ENCODE measurements around the gene GSTM5. TPM values are rescaled to one million over a fixed set of nuclear protein-coding genes. Genes with fewer than 3 reads are reported as not detected.
"Not testable (repeated sequence)": the region's sequence is repeated elsewhere in the genome, so short reads cannot be mapped to it uniquely, and the experiment has no call there.

The GSTM5 gene
- total RNA-seq, 1 donor from 2014 or later: 27.9 TPM

- no peak within 1 kb of the TSS for H3K27ac Mint-ChIP-seq (ENCODE audit: unreplicated experiment)
- DNase-seq (ENCODE audit: low spot score): no peak
- TF ChIP-seq CTCF (IDR thresholded peaks at IDR 0.05; ENCODE audit: unreplicated experiment): no peak
- no peaks in the 10 kb centered on the region for H3K9me3 Mint-ChIP-seq (ENCODE audit: unreplicated experiment)
- H3K4me3 Mint-ChIP-seq (ENCODE audit: unreplicated experiment): no peak within 1 kb of the TSS
- H3K4me1 Mint-ChIP-seq (ENCODE audit: unreplicated experiment): no peaks in the 10 kb centered on the region
- no peaks in the 10 kb centered on the region for H3K27me3 Mint-ChIP-seq (ENCODE audit: unreplicated experiment)
- no peaks in the 10 kb centered on the region for H3K36me3 Mint-ChIP-seq (ENCODE audit: low read depth, unreplicated experiment)
Observed at GRCh38 chr1:109687641-109688499, 24.2 kb upstream of the GSTM5 start, which contains the start of gene GSTM1. TSS of gene GSTM1 (plus strand) at chr1:109687817. CDS start at chr1:109687874, 57 bp downstream.

- no peaks in the 10 kb centered on the region for H3K9me3 Mint-ChIP-seq (ENCODE audit: unreplicated experiment)
- H3K4me3 Mint-ChIP-seq (ENCODE audit: unreplicated experiment): no peak overlapping the region
- no peaks in the 10 kb centered on the region for H3K27me3 Mint-ChIP-seq (ENCODE audit: unreplicated experiment)
- no peak for TF ChIP-seq CTCF (IDR thresholded peaks at IDR 0.05; ENCODE audit: unreplicated experiment)
- DNase-seq (ENCODE audit: low spot score): no peak
- no peak overlapping the region for H3K27ac Mint-ChIP-seq (ENCODE audit: unreplicated experiment)
- no peaks in the 10 kb centered on the region for H3K4me1 Mint-ChIP-seq (ENCODE audit: unreplicated experiment)
- H3K36me3 Mint-ChIP-seq (ENCODE audit: low read depth, unreplicated experiment): no peaks in the 10 kb centered on the region
Observed at GRCh38 chr1:109689844-109690405, 22.1 kb upstream of the GSTM5 start.

- Mint-ChIP-seq H3K36me3 (ENCODE audit: low read depth, unreplicated experiment) (no peaks in the 10 kb centered on the region), H3K4me3 (ENCODE audit: unreplicated experiment) (no peak overlapping the region), H3K27ac (ENCODE audit: unreplicated experiment) (no peak overlapping the region), H3K4me1 (ENCODE audit: unreplicated experiment) (no peaks in the 10 kb centered on the region), H3K27me3 (ENCODE audit: unreplicated experiment) (no peaks in the 10 kb centered on the region), H3K9me3 (ENCODE audit: unreplicated experiment) (no peaks in the 10 kb centered on the region)
- no peak for DNase-seq (ENCODE audit: low spot score)
- no peak for TF ChIP-seq CTCF (IDR thresholded peaks at IDR 0.05; ENCODE audit: unreplicated experiment)
Observed at GRCh38 chr1:109691759-109692158, 20.3 kb upstream of the GSTM5 start.

GRCh38 chr1:109694400-109694799 lies 17.7 kb upstream of the GSTM5 start:
- not testable (repeated sequence) for H3K36me3 Mint-ChIP-seq (ENCODE audit: low read depth, unreplicated experiment); H3K4me1 Mint-ChIP-seq (ENCODE audit: unreplicated experiment); H3K4me3 Mint-ChIP-seq (ENCODE audit: unreplicated experiment); DNase-seq (ENCODE audit: low spot score); H3K27ac Mint-ChIP-seq (ENCODE audit: unreplicated experiment); H3K27me3 Mint-ChIP-seq (ENCODE audit: unreplicated experiment); H3K9me3 Mint-ChIP-seq (ENCODE audit: unreplicated experiment)

GRCh38 chr1:109695138-109695537 lies 16.9 kb upstream of the GSTM5 start:
- H3K4me3 Mint-ChIP-seq (ENCODE audit: unreplicated experiment); H3K36me3 Mint-ChIP-seq (ENCODE audit: low read depth, unreplicated experiment); H3K27ac Mint-ChIP-seq (ENCODE audit: unreplicated experiment); H3K4me1 Mint-ChIP-seq (ENCODE audit: unreplicated experiment); H3K9me3 Mint-ChIP-seq (ENCODE audit: unreplicated experiment); DNase-seq (ENCODE audit: low spot score); H3K27me3 Mint-ChIP-seq (ENCODE audit: unreplicated experiment): not testable (repeated sequence)

GRCh38 chr1:109697066-109697465 lies 15.0 kb upstream of the GSTM5 start:
- H3K9me3 Mint-ChIP-seq (ENCODE audit: unreplicated experiment): no peaks in the 10 kb centered on the region
- DNase-seq (ENCODE audit: low spot score): no peak

GRCh38 chr1:109697861-109698260 lies 14.2 kb upstream of the GSTM5 start:
- not testable (repeated sequence) for H3K9me3 Mint-ChIP-seq (ENCODE audit: unreplicated experiment); H3K4me3 Mint-ChIP-seq (ENCODE audit: unreplicated experiment); H3K27ac Mint-ChIP-seq (ENCODE audit: unreplicated experiment)

More at GRCh38 chr1:109697066-109697465, 15.0 kb upstream of the GSTM5 start:
- no peak for TF ChIP-seq CTCF (IDR thresholded peaks at IDR 0.05; ENCODE audit: unreplicated experiment)
- no peaks in the 10 kb centered on the region for H3K4me1 Mint-ChIP-seq (ENCODE audit: unreplicated experiment)
- H3K27me3 Mint-ChIP-seq (ENCODE audit: unreplicated experiment): no peaks in the 10 kb centered on the region
- no peak overlapping the region for H3K27ac Mint-ChIP-seq (ENCODE audit: unreplicated experiment)
- H3K4me3 Mint-ChIP-seq (ENCODE audit: unreplicated experiment): no peak overlapping the region
- no peaks in the 10 kb centered on the region for H3K36me3 Mint-ChIP-seq (ENCODE audit: low read depth, unreplicated experiment)

GRCh38 chr1:109702940-109703339 lies 9.1 kb upstream of the GSTM5 start:
- not testable (repeated sequence) for H3K9me3 Mint-ChIP-seq (ENCODE audit: unreplicated experiment); H3K4me3 Mint-ChIP-seq (ENCODE audit: unreplicated experiment); H3K4me1 Mint-ChIP-seq (ENCODE audit: unreplicated experiment); H3K27me3 Mint-ChIP-seq (ENCODE audit: unreplicated experiment); H3K27ac Mint-ChIP-seq (ENCODE audit: unreplicated experiment); DNase-seq (ENCODE audit: low spot score)
- H3K36me3 Mint-ChIP-seq (ENCODE audit: low read depth, unreplicated experiment): peaks cover 10% of the 10 kb centered on the region

More at GRCh38 chr1:109697861-109698260, 14.2 kb upstream of the GSTM5 start:
- H3K36me3 Mint-ChIP-seq (ENCODE audit: low read depth, unreplicated experiment); H3K4me1 Mint-ChIP-seq (ENCODE audit: unreplicated experiment); DNase-seq (ENCODE audit: low spot score); H3K27me3 Mint-ChIP-seq (ENCODE audit: unreplicated experiment): not testable (repeated sequence)

Data from endothelial cell (in vitro differentiated cells).